K562 (cell line): ENCODE measurements around the gene PTPRB. TPM values are rescaled to one million over a fixed set of nuclear protein-coding genes. Genes with fewer than 3 reads are reported as not detected.

Source experiments
- E2F1 ChIP-seq: sonication (generic); formaldehyde crosslinking; IDR thresholded peaks from 2 replicates; pipeline ENCODE4 v1.8.1; 2023; ENCODE audit warnings: mild to moderate bottlenecking, missing genetic modification reagents, moderate library complexity
- FOXK1 ChIP-seq: sonication (generic); formaldehyde crosslinking; IDR thresholded peaks from 2 replicates; pipeline ENCODE4 v1.8.0; 2022; ENCODE audit warnings: missing genetic modification reagents, mild to moderate bottlenecking, borderline replicate concordance
- GTF2A2 ChIP-seq: IDR thresholded peaks from 2 replicates; pipeline ENCODE4 v1.6.1; 2016; ENCODE audit warnings: mild to moderate bottlenecking, missing genetic modification characterization, missing compliant biosample characterization
- GTF2E2 ChIP-seq: fragments of 200-800 bp; sonication (Bioruptor generic); IDR thresholded peaks from 2 replicates; pipeline ENCODE4 v1.6.1; 2016; ENCODE audit warnings: missing genetic modification characterization, missing compliant biosample characterization
- ILK ChIP-seq: fragments of 450-650 bp; IDR thresholded peaks from 2 replicates; pipeline ENCODE4 v1.6.1; 2016; ENCODE audit warnings: missing genetic modification characterization, low read depth, mild to moderate bottlenecking, missing compliant biosample characterization, moderate library complexity, borderline replicate concordance
- MIER1 ChIP-seq: fragments of 450-650 bp; IDR thresholded peaks from 2 replicates; pipeline ENCODE4 v1.6.1; 2016; ENCODE audit warnings: antibody characterized with exemption, mild to moderate bottlenecking, low read depth
- MYC ChIP-seq, 2 experiments: fragments of 250-450 bp in 1 of 2; sonication (Bioruptor Pico) in 1 of 2; IDR thresholded peaks; 2 replicates each; pipeline versions ENCODE4 v1.5.1 to v1.6.1; 2012 to 2021; ENCODE audit warnings: low read depth in 2 of 2, borderline replicate concordance in 1 of 2, improper control_type of control experiment in 1 of 2, low read length in 1 of 2, mild to moderate bottlenecking in 1 of 2, moderate library complexity in 1 of 2
- TEAD2 ChIP-seq: fragments of 450-650 bp; IDR thresholded peaks from 2 replicates; pipeline ENCODE4 v1.6.1; 2016; ENCODE audit warnings: missing genetic modification characterization, control low read depth, missing compliant biosample characterization
- ZNF282 ChIP-seq: sonication (generic); formaldehyde crosslinking; IDR thresholded peaks from 2 replicates; pipeline ENCODE4 v1.8.1; 2023; ENCODE audit warnings: missing genetic modification reagents
- polyA plus RNA-seq, 8 experiments: library from polyadenylated mRNA; depleted of rRNA in 4 of 8; stranded (reverse) in 5 of 8; unstranded in 3 of 8; fragments of >200 nt; fragmentation: Nextera tagmentation in 2 of 8; fragmentation: Illumina TruSeq in 1 of 8; extraction: Ambion mirVana in 2 of 8; extraction: Trizol in 1 of 8; gene quantifications; 2 replicates each; pipeline versions ENCODE4 v1.2.1 to v1.2.3, GENCODE V29; 2011 to 2014; ENCODE audit warnings: inconsistent platforms in 1 of 8, missing spikeins in 1 of 8
- total RNA-seq, 7 experiments: library from RNA; depleted of rRNA in 6 of 7; stranded (reverse); fragments of >200 nt in 6 of 7; fragmentation: Illumina TruSeq in 2 of 7; extraction: Trizol in 2 of 7; gene quantifications; 2 replicates each; pipeline versions ENCODE4 v1.2.1 to v1.2.3, GENCODE V29; 2011 to 2021; ENCODE audit warnings: low replicate concordance in 1 of 7
- TF ChIP-seq, protein P1 (sequence below): fragments of 200-800 bp; sonication (Bioruptor generic); IDR thresholded peaks from 2 replicates; pipeline ENCODE4 v1.6.1; 2016; ENCODE audit warnings: missing genetic modification characterization, missing compliant biosample characterization
- TF ChIP-seq, protein P2 (sequence below): fragments of 250-450 bp; sonication (Bioruptor Pico); IDR thresholded peaks from 2 replicates; pipeline ENCODE4 v1.6.1; 2021; ENCODE audit warnings: mild to moderate bottlenecking

The PTPRB gene
- total and polyA plus RNA-seq, 9 of the 15 experiments (the other 6 are each of a cell fraction or from before 2014, with no cell fraction given), result 0.46 to 5.9 (median 3.1) TPM

DNA sequence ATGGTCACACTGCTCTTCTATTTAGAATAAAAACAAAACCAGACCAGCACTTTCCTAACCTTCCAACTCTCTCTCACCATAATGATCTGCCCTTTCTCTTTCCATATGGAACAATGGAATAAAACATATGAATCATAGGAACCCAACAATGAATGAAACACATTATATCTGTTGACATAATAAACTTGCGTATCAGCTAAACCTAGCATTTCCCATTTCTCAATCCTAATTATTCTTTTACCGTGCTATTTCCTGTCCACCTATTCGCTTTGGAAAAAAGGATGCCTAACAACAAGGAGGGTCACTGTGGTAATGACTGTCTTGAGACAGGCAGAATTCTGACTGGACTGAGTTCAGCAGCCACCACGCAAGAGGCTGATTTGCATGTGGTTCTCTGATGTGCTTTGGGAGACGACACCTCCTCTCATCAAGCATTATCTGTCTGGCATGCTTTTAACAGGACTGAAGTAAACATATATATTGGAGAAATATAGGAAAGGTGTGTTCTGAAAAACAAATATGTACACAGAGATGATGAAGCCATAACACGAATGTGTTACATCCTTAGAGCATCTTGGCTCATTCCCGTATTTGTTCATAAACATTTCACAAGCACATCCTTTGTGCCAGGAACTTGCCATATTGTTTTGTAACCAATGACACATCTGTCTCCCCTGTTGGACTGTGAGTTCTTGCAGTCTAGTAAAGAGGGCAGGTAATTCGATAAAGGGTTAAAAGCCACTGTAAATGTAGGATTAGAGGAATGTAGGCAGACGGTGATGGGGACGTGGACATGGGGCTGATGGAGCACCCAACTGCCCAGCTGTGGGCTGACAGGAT lies 87.7 kb downstream of the PTPRB start (continued):
- TF ChIP-seq, protein P1, sequence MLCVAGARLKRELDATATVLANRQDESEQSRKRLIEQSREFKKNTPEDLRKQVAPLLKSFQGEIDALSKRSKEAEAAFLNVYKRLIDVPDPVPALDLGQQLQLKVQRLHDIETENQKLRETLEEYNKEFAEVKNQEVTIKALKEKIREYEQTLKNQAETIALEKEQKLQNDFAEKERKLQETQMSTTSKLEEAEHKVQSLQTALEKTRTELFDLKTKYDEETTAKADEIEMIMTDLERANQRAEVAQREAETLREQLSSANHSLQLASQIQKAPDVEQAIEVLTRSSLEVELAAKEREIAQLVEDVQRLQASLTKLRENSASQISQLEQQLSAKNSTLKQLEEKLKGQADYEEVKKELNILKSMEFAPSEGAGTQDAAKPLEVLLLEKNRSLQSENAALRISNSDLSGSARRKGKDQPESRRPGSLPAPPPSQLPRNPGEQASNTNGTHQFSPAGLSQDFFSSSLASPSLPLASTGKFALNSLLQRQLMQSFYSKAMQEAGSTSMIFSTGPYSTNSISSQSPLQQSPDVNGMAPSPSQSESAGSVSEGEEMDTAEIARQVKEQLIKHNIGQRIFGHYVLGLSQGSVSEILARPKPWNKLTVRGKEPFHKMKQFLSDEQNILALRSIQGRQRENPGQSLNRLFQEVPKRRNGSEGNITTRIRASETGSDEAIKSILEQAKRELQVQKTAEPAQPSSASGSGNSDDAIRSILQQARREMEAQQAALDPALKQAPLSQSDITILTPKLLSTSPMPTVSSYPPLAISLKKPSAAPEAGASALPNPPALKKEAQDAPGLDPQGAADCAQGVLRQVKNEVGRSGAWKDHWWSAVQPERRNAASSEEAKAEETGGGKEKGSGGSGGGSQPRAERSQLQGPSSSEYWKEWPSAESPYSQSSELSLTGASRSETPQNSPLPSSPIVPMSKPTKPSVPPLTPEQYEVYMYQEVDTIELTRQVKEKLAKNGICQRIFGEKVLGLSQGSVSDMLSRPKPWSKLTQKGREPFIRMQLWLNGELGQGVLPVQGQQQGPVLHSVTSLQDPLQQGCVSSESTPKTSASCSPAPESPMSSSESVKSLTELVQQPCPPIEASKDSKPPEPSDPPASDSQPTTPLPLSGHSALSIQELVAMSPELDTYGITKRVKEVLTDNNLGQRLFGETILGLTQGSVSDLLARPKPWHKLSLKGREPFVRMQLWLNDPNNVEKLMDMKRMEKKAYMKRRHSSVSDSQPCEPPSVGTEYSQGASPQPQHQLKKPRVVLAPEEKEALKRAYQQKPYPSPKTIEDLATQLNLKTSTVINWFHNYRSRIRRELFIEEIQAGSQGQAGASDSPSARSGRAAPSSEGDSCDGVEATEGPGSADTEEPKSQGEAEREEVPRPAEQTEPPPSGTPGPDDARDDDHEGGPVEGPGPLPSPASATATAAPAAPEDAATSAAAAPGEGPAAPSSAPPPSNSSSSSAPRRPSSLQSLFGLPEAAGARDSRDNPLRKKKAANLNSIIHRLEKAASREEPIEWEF (CRISPR knock-in tag), result no peak
- TF ChIP-seq GTF2E2 (no peak), GTF2A2 (tag) (no peak), ZNF282 (CRISPR knock-in tag) (no peak), FOXK1 (CRISPR knock-in tag) (no peak), ILK (tag) (no peak), MYC (IDR thresholded peaks at IDR 0.05; ENCODE audit: low read depth, low read length) (no peak), MYC (CRISPR knock-in tag; IDR thresholded peaks at IDR 0.05; ENCODE audit: borderline replicate concordance, low read depth) (no peak), MIER1 (no peak), TEAD2 (no peak), E2F1 (CRISPR knock-in tag) (no peak)
- TF ChIP-seq, protein P2, sequence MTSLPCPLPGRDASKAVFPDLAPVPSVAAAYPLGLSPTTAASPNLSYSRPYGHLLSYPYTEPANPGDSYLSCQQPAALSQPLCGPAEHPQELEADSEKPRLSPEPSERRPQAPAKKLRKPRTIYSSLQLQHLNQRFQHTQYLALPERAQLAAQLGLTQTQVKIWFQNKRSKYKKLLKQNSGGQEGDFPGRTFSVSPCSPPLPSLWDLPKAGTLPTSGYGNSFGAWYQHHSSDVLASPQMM (CRISPR knock-in tag), result no peak
